ENCODE measurements around the gene TMUB2. TPM values are rescaled to one million over a fixed set of nuclear protein-coding genes. Genes with fewer than 3 reads are reported as not detected.
A peak's percentile ranks its signal among the peaks of the same experiment; 100 is the strongest.

Gene TMUB2
- total and polyA plus RNA-seq, 12 donors: 16.3 to 37.2 (median 20.1) TPM

DNA sequence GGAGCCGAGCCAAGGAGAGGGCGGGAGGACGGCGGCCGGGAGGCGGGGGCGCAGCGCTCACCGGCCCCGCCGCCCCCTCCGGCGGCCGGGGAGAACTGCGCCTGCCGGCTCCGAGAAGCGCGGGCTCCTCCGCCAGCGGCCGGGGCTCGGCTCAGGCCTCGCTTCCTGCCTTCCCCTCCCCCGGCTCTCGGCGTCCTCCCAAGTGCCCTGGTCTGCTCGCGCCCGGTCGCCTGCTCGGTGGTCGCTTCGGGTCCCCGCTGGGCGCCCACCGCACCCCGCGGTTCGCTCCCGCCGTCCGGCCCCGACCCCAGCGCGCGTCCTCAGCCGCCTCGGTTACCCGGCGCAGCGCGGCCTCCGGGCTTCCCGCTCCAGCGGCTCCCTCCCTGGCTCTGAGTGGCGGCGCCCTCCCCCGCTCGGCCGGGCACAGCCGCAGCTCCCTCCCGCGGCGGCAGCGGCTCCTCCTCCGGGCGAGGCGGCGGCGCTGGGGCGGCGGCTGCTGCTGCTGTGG, 32.4 kb downstream of the TMUB2 start:
- Histone ChIP-seq H3K9me3 (no peaks in the 10 kb centered on the region), H3K4me1 (peaks cover 11 to 56% (median 44%) of the 10 kb centered on the region in 9 donors), H3K27ac (peak overlapping the region; percentile 98 to 100 (median 100)), H3K36me3 (peaks cover 0 to 33% (median 26%) of the 10 kb centered on the region in 9 donors), H3K27me3 (no peaks in the 10 kb centered on the region), H3K4me3 (peak overlapping the region; percentile 64 to 98 (median 92))
- DNase-seq: peak in 1 of 2 donors; percentile 68
- intact Hi-C loops (cut with DNase I): loop anchor here in 4 of 10 donors (1.0 to 5.0 kb wide), 4 partner anchors 32 to 108 kb away; partner anchors contain the start of genes SLC25A39 (in 2 of the 4) and TMUB2 (in 1 of the 4)
- 1% methylated on average over 55 to 66 of the region's 73 CpGs for WGBS, 2 donors
- TF ChIP-seq, protein P1, sequence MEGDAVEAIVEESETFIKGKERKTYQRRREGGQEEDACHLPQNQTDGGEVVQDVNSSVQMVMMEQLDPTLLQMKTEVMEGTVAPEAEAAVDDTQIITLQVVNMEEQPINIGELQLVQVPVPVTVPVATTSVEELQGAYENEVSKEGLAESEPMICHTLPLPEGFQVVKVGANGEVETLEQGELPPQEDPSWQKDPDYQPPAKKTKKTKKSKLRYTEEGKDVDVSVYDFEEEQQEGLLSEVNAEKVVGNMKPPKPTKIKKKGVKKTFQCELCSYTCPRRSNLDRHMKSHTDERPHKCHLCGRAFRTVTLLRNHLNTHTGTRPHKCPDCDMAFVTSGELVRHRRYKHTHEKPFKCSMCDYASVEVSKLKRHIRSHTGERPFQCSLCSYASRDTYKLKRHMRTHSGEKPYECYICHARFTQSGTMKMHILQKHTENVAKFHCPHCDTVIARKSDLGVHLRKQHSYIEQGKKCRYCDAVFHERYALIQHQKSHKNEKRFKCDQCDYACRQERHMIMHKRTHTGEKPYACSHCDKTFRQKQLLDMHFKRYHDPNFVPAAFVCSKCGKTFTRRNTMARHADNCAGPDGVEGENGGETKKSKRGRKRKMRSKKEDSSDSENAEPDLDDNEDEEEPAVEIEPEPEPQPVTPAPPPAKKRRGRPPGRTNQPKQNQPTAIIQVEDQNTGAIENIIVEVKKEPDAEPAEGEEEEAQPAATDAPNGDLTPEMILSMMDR (IDR thresholded peaks at IDR 0.05): peak; percentile 36 to 58 (median 43)
- peak in 5 of 8 donors; percentile 3 to 38 (median 29) for ATAC-seq

DNA sequence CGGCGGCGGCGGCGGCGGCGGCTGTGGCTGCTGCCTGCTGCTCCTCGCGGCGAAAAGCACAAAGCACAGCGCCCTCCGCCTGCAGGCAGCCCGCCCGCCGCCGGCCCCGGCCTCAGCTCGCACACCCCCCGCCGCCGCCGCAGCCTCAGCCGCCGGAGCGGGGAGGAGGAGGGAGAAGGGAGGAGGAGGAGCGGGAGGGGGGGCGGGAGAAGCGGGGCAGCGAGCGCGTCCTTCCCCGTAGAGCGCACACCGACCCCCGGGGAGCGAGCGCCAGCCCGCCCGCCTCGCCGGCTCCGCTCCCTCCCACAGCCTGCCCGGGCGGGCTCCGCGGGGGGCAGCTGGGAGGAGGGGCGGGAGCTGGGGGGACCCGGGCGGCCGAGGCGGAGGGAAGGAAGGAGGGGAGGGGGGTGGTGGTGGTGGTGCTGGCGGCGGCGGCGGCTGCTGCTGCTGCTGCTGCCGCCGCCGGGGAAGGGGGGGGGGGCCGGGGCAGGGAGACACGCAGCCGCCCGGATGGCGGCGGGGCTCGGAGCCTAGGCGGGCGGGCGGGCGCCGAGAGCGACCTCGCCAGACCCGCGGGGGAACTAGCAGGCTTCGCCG, 32.9 kb downstream of the TMUB2 start, which contains the start of gene UBTF:
Gene UBTF, minus strand, starts transcription at position 60 of the 597 bp plus-strand sequence. CDS start 1,446 bp downstream, outside the sequence.
- WGBS, 2 donors: 1% methylated on average over 20 to 53 of the region's 76 CpGs
- no peaks in the 10 kb centered on the region for H3K9me3 ChIP-seq
- peak; percentile 75 to 80 for DNase-seq
- ATAC-seq: peak in 6 of 8 donors; percentile 5 to 21 (median 13)
- H3K4me1 ChIP-seq: peaks cover 11 to 56% (median 49%) of the 10 kb centered on the region in 9 donors
- TF ChIP-seq, protein P1 (IDR thresholded peaks at IDR 0.05): peak in 1 of 9 donors; percentile 2
- intact Hi-C loops (cut with DNase I): loop anchor here in 8 of 10 donors (1.0 to 10.0 kb wide), 6 partner anchors 33 to 108 kb away; partner anchors contain the start of genes SLC25A39 (in 4 of the 8) and TMUB2 (in 1 of the 8)
- H3K4me3 ChIP-seq: peak within 1 kb of the TSS; percentile 80 to 98 (median 92)
- H3K27me3 ChIP-seq: no peaks in the 10 kb centered on the region
- peak within 1 kb of the TSS; percentile 98 to 100 (median 100) for H3K27ac ChIP-seq
- peaks cover 0 to 28% (median 21%) of the 10 kb centered on the region in 9 donors for H3K36me3 ChIP-seq

DNA sequence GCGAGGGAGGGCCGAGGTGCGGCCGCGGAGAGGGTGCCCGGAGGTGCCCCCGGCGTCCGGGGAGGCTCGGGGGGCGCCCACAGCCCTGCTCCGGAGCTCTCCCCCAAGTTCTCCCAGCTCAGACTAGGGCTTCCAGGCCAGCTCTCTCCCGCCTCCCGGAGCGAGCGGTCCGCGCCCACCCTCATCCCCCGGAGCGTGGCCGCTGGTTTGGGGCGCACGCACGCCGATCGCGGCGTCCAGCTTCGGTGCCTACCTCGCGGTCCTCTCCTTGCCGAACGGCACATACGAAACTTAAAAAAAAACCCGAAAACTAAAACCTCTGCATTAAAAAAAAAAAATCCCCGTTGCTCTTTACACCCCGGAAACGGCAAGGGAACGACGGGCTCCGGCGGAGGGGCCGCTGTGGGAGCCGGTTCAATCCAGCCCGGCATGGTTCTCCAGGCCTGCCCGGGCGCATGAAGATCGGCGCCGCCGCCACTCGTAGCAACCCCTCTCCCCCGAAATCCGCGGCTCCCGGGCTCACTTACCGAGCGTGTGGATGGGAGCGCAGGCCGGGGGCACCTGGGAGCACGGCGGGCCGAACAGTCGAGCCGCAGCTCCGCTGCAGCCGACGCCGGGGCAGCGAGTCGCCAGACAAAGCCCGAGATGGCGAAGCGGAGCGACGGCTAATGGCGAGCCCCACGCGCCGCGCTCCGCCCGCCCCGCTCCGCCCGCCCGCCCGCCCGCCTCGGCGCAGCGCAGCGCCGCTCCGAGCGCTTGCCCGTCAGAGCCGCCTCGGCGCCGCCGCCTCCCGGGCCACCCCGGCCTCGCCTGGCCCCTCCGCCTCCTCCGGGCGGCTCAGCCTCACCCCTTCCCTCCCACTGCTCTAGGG, 33.7 kb downstream of the TMUB2 start:
- Histone ChIP-seq H3K4me3 (peak overlapping the region; percentile 80 to 98 (median 92)), H3K27ac (peak overlapping the region; percentile 98 to 100 (median 100)), H3K36me3 (peaks cover 0 to 20% (median 13%) of the 10 kb centered on the region in 9 donors), H3K27me3 (no peaks in the 10 kb centered on the region), H3K4me1 (peaks cover 11 to 56% (median 49%) of the 10 kb centered on the region in 9 donors), H3K9me3 (no peaks in the 10 kb centered on the region)
- WGBS, 2 donors: 0 to 1% methylated on average over 90 to 107 of the region's 108 CpGs
- peak; percentile 12 to 30 (median 24) for ATAC-seq
- peak; percentile 43 to 64 for DNase-seq
- intact Hi-C loops (cut with DNase I): loop anchor here in 5 of 10 donors (1.0 to 10.0 kb wide), 5 partner anchors 54 to 104 kb away; partner anchors contain the start of gene SLC25A39 (in 3 of the 5)
- TF ChIP-seq, protein P1 (IDR thresholded peaks at IDR 0.05): no peak
